SU-DHL-6 (cell line): Measurements from ENCODE around the gene FAP.

Experiments used
- CTCF ChIP-seq: fragments of 200-600 bp; sonication (generic); IDR thresholded peaks from one replicate; pipeline ENCODE4 v1.5.1; 2017; ENCODE audit warnings: antibody characterized with exemption, mild to moderate bottlenecking, low read length, moderate library complexity; ENCODE audit not compliant: insufficient read depth, poor library complexity, severe bottlenecking
- EZH2phosphoT487 ChIP-seq: fragments of 200-600 bp; sonication (generic), shearing (Covaris generic); conservative IDR thresholded peaks from 2 replicates; pipeline ENCODE4 v1.6.1; 2018; ENCODE audit warnings: mild to moderate bottlenecking, antibody characterized with exemption, low read length, moderate library complexity, mixed read lengths

GRCh38 chr2:162245781-162246180 lies 2.5 kb upstream of the FAP start:
- TF ChIP-seq CTCF = no peak
- TF ChIP-seq EZH2phosphoT487 = no peak
